ENCODE measurements around the gene NANOS3. TPM values are rescaled to one million over a fixed set of nuclear protein-coding genes. Genes with fewer than 3 reads are reported as not detected.

Gene NANOS3
- not detected in 2 replicates for total RNA-seq (2014; rRNA removed; shearing (Covaris generic))
- not detected in 2 replicates for polyA plus RNA-seq (2016; fragmentation: Nextera tagmentation; extraction: Ambion mirVana)
- long read RNA-seq = 0 reads

GRCh38 chr19:13876834-13877233, at the start of gene NANOS3:
Gene NANOS3, plus strand, starts transcription at chr19:13877134. Its CDS starts 115 bp downstream, at chr19:13877249.
- H3K27me3 Mint-ChIP-seq (ENCODE audit: insufficient read depth, low read depth, poor library complexity) = peaks cover 49% of the 10 kb centered on the region
- TF ChIP-seq ETS1 (IDR thresholded peaks at IDR 0.05) = no peak
- no peak for TF ChIP-seq CREB1 (CRISPR knock-in tag; IDR thresholded peaks at IDR 0.05; ENCODE audit: low read depth)
- no peak for TF ChIP-seq JUNB (IDR thresholded peaks at IDR 0.05; ENCODE audit: unreplicated experiment)
- TF ChIP-seq ZNF331 (CRISPR knock-in tag; IDR thresholded peaks at IDR 0.05; ENCODE audit: low read depth) = no peak
- no peak for TF ChIP-seq ZNF114 (CRISPR knock-in tag; IDR thresholded peaks at IDR 0.05)
- no peak for TF ChIP-seq STAT1 (IDR thresholded peaks at IDR 0.05; ENCODE audit: unreplicated experiment)
- no peak for TF ChIP-seq POLR2AphosphoS5 (IDR thresholded peaks at IDR 0.05; ENCODE audit: low read depth)
- no peak for TF ChIP-seq REST (IDR thresholded peaks at IDR 0.05; ENCODE audit: unreplicated experiment)
- no peak for TF ChIP-seq EZH2 (IDR thresholded peaks at IDR 0.05; ENCODE audit: low read depth, unreplicated experiment)
- TF ChIP-seq CTCF (conservative IDR thresholded peaks at IDR 0.05; ENCODE audit: low read depth in 2 of 2) = no peak
- TF ChIP-seq EZH2phosphoT487 (IDR thresholded peaks at IDR 0.05; ENCODE audit: unreplicated experiment) = no peak
- no peak for TF ChIP-seq ZNF462 (CRISPR knock-in tag; IDR thresholded peaks at IDR 0.05)
- no peak for TF ChIP-seq NANOG (IDR thresholded peaks at IDR 0.05; ENCODE audit: borderline replicate concordance)
- ATAC-seq (no peak), DNase-seq (ENCODE audit: low spot score) (no peak)
- Histone ChIP-seq H3K27me3 (ENCODE audit: insufficient read depth) (peaks cover 59% of the 10 kb centered on the region), H4K20me1 (replicated peaks; ENCODE audit: insufficient read depth) (peaks cover 6% of the 10 kb centered on the region; the same call in 1 of the 2 replicates), H2AFZ (no peak within 1 kb of the TSS), H3F3A (replicated peaks; ENCODE audit: low read depth) (peaks cover 11% of the 10 kb centered on the region), H3K9me2 (ENCODE audit: insufficient read depth) (no peaks in the 10 kb centered on the region), H3K36me3 (ENCODE audit: insufficient read depth) (no peaks in the 10 kb centered on the region), H3K4me2 (no peak within 1 kb of the TSS), H3K4me1 (ENCODE audit: insufficient read depth) (peaks cover 22% of the 10 kb centered on the region), H3K4me3 (no peak within 1 kb of the TSS), H3K27ac (ENCODE audit: low read depth) (no peak within 1 kb of the TSS), H3K79me2 (replicated peaks; ENCODE audit: insufficient read depth) (no peaks in the 10 kb centered on the region)
- H3K4me3 Mint-ChIP-seq = no peak within 1 kb of the TSS
- peaks cover 25% of the 10 kb centered on the region for H3K4me1 Mint-ChIP-seq
- no peaks in the 10 kb centered on the region for H3K9me3 Mint-ChIP-seq
- H3K27ac Mint-ChIP-seq = no peak within 1 kb of the TSS
- H3K36me3 Mint-ChIP-seq (ENCODE audit: low read depth) = no peaks in the 10 kb centered on the region

All from GM23338 (cell line).